ENCODE results near the gene SLC25A5. TPM values are rescaled to one million over a fixed set of nuclear protein-coding genes. Genes with fewer than 3 reads are reported as not detected.

SLC25A5 gene
- polyA plus RNA-seq, 1 donor from 2014 or later: 158 TPM

DNA sequence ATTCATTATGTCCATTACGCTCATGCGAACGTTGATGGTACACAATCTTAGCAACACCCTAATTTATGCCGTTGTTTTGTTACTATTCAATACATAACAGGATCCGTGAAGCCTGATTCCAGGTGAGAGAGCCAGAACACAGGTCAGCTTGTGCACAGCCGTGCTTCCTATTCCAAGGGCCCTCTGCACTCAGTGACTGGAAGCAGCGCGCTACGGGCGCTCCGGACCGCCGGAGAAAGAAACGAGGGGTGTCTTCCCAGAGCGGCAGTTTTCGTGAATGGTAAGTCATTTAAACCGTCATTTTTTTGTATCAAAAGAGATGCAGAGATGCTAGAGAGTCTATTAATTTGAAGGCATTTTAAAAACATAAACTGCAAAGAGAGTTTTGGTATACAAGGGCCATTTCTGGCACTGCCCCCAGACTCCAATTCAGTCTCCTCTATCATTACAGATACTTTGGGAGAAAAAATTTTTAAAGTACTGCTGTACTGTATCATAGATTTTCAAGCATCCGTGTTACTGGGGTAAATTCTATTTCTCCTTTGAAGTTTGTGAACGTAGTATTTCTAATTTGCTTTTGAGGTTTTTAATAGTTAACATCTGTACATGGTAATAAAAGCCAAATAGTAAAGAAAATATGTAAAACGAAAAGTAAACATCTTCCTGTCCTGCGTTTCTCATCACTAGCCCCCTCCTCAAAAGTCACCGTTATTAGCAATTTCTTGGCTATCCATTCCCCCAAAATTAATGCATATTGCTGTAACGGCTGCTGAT, 6.6 kb downstream of the SLC25A5 start:
- H3K79me2 ChIP-seq (replicated peaks; ENCODE audit: insufficient read depth, low read length): no peaks in the 10 kb centered on the region
- H3K9me2 ChIP-seq (ENCODE audit: insufficient read depth, low read length): no peaks in the 10 kb centered on the region
- H4K20me1 ChIP-seq (ENCODE audit: insufficient read depth): no peaks in the 10 kb centered on the region
- no peak overlapping the region for H3K4me3 ChIP-seq (ENCODE audit: low read length)
- H3K9ac ChIP-seq (ENCODE audit: low read length): no peak overlapping the region
- H3F3A ChIP-seq (ENCODE audit: insufficient read depth, low read length, poor library complexity, severe bottlenecking): no peaks in the 10 kb centered on the region
- no peaks in the 10 kb centered on the region for H3K9me3 ChIP-seq (ENCODE audit: low read length)
- no peaks in the 10 kb centered on the region for H3K27me3 ChIP-seq (ENCODE audit: insufficient read depth, low read depth, low read length)
- no peak overlapping the region for H3K27ac ChIP-seq (ENCODE audit: low read length)
- H2AFZ ChIP-seq (ENCODE audit: low read depth, low read length): no peak overlapping the region
- no peak overlapping the region for H3K4me2 ChIP-seq (ENCODE audit: low read length)
- no peak for TF ChIP-seq SMC3 (conservative IDR thresholded peaks at IDR 0.05; ENCODE audit: poor library complexity)
- no peak for TF ChIP-seq EP300 (conservative IDR thresholded peaks at IDR 0.05; ENCODE audit: poor library complexity, severe bottlenecking)
- no peak for TF ChIP-seq RAD21 (conservative IDR thresholded peaks at IDR 0.05)
- TF ChIP-seq EZH2 (IDR thresholded peaks at IDR 0.05; ENCODE audit: borderline replicate concordance, insufficient read depth, low read length, poor library complexity, severe bottlenecking): no peak
- TF ChIP-seq, protein P1, sequence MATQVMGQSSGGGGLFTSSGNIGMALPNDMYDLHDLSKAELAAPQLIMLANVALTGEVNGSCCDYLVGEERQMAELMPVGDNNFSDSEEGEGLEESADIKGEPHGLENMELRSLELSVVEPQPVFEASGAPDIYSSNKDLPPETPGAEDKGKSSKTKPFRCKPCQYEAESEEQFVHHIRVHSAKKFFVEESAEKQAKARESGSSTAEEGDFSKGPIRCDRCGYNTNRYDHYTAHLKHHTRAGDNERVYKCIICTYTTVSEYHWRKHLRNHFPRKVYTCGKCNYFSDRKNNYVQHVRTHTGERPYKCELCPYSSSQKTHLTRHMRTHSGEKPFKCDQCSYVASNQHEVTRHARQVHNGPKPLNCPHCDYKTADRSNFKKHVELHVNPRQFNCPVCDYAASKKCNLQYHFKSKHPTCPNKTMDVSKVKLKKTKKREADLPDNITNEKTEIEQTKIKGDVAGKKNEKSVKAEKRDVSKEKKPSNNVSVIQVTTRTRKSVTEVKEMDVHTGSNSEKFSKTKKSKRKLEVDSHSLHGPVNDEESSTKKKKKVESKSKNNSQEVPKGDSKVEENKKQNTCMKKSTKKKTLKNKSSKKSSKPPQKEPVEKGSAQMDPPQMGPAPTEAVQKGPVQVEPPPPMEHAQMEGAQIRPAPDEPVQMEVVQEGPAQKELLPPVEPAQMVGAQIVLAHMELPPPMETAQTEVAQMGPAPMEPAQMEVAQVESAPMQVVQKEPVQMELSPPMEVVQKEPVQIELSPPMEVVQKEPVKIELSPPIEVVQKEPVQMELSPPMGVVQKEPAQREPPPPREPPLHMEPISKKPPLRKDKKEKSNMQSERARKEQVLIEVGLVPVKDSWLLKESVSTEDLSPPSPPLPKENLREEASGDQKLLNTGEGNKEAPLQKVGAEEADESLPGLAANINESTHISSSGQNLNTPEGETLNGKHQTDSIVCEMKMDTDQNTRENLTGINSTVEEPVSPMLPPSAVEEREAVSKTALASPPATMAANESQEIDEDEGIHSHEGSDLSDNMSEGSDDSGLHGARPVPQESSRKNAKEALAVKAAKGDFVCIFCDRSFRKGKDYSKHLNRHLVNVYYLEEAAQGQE (IDR thresholded peaks at IDR 0.05; ENCODE audit: borderline replicate concordance): no peak
- no peak for TF ChIP-seq MXI1 (conservative IDR thresholded peaks at IDR 0.05; ENCODE audit: poor library complexity, severe bottlenecking)
- TF ChIP-seq TAF1 (IDR thresholded peaks at IDR 0.05; ENCODE audit: low read depth): no peak
- TF ChIP-seq, protein P2, sequence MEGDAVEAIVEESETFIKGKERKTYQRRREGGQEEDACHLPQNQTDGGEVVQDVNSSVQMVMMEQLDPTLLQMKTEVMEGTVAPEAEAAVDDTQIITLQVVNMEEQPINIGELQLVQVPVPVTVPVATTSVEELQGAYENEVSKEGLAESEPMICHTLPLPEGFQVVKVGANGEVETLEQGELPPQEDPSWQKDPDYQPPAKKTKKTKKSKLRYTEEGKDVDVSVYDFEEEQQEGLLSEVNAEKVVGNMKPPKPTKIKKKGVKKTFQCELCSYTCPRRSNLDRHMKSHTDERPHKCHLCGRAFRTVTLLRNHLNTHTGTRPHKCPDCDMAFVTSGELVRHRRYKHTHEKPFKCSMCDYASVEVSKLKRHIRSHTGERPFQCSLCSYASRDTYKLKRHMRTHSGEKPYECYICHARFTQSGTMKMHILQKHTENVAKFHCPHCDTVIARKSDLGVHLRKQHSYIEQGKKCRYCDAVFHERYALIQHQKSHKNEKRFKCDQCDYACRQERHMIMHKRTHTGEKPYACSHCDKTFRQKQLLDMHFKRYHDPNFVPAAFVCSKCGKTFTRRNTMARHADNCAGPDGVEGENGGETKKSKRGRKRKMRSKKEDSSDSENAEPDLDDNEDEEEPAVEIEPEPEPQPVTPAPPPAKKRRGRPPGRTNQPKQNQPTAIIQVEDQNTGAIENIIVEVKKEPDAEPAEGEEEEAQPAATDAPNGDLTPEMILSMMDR (IDR thresholded peaks at IDR 0.05; ENCODE audit: poor library complexity, severe bottlenecking): no peak
- no peak for TF ChIP-seq POLR2AphosphoS5 (IDR thresholded peaks at IDR 0.05)
- H3K36me3 ChIP-seq (ENCODE audit: insufficient read depth, low read length): no peaks in the 10 kb centered on the region

DNA sequence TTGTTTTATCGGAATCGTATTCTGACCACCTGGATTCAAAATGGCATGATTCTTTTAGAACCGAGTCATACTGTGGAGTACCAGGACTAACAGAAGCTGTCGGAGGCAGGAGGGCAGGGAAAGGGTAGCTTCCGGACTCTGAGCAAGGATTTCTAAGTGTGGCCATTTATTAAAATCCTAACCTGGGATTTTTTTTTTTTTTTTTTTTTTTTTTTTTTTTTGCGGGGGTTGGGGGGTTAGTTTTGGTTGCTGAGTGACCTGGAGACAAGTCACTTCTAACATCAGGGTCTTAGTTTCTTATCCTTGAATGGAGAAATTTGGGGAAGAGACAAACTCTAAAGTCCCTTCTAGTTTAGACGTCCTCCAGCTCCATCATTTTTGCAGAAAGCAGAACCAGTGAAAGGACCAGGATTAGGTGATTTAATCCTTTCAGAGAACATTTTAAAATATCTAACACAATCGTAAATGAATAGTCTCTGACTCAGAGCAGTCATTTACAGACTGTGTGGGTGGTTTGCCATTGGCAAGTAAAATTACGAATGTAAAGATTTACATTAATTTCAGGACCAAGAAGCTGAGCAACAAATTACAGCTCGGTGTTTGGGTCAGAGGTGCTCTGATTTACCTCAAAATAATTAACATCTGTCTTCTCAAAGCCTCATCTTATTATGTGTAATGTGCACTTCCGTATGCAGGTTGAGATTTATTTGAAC, 7.3 kb downstream of the SLC25A5 start:
- no peaks in the 10 kb centered on the region for H3K9me2 ChIP-seq (ENCODE audit: insufficient read depth, low read length)
- no peak for TF ChIP-seq POLR2AphosphoS5 (IDR thresholded peaks at IDR 0.05)
- no peak for TF ChIP-seq TAF1 (IDR thresholded peaks at IDR 0.05; ENCODE audit: low read depth)
- no peak for TF ChIP-seq SMC3 (conservative IDR thresholded peaks at IDR 0.05; ENCODE audit: poor library complexity)
- TF ChIP-seq MXI1 (conservative IDR thresholded peaks at IDR 0.05; ENCODE audit: poor library complexity, severe bottlenecking): no peak
- H3K27me3 ChIP-seq (ENCODE audit: insufficient read depth, low read depth, low read length): no peaks in the 10 kb centered on the region
- no peak overlapping the region for H3K4me2 ChIP-seq (ENCODE audit: low read length)
- H3K27ac ChIP-seq (ENCODE audit: low read length): no peak overlapping the region
- H3K79me2 ChIP-seq (replicated peaks; ENCODE audit: insufficient read depth, low read length): no peaks in the 10 kb centered on the region
- no peaks in the 10 kb centered on the region for H3K36me3 ChIP-seq (ENCODE audit: insufficient read depth, low read length)
- H3K4me3 ChIP-seq (ENCODE audit: low read length): no peak overlapping the region
- no peaks in the 10 kb centered on the region for H3K9me3 ChIP-seq (ENCODE audit: low read length)
- no peak overlapping the region for H3K9ac ChIP-seq (ENCODE audit: low read length)
- no peaks in the 10 kb centered on the region for H4K20me1 ChIP-seq (ENCODE audit: insufficient read depth)
- H3F3A ChIP-seq (ENCODE audit: insufficient read depth, low read length, poor library complexity, severe bottlenecking): no peaks in the 10 kb centered on the region
- H2AFZ ChIP-seq (ENCODE audit: low read depth, low read length): no peak overlapping the region
